ENCODE measurements around the gene TOGARAM2. TPM values are rescaled to one million over a fixed set of nuclear protein-coding genes. Genes with fewer than 3 reads are reported as not detected.

TOGARAM2 gene
- total and polyA plus RNA-seq, 10 donors = 3.0 to 19.9 (median 8.6) TPM

- TF ChIP-seq POLR2AphosphoS5 (IDR thresholded peaks at IDR 0.05) (no peak), POLR2A (IDR thresholded peaks at IDR 0.05) (no peak), CTCF (IDR thresholded peaks at IDR 0.05 in 8 of 11, conservative IDR thresholded peaks at IDR 0.05 in 3 of 11) (no peak)
- intact Hi-C loops (cut with DNase I; ENCODE audit: low total_unique reads) = no loop called here
Measured at GRCh38 chr2:29004755-29005154, 23.7 kb downstream of the TOGARAM2 start.

GRCh38 chr2:29005331-29005730, 24.2 kb downstream of the TOGARAM2 start:
- peaks cover 0 to 4% (median 0%) of the 10 kb centered on the region in 6 donors for H3K36me3 ChIP-seq

More at GRCh38 chr2:29004755-29005154, 23.7 kb downstream of the TOGARAM2 start:
- no peaks in the 10 kb centered on the region for H3K9me3 ChIP-seq
- 0 to 81% (median 8%) methylated on average over 1 of the region's 1 CpG for WGBS, 5 donors
- no peak for DNase-seq
- no peak overlapping the region for H3K27ac ChIP-seq
- peaks cover 0 to 3% (median 0%) of the 10 kb centered on the region in 7 donors for H3K27me3 ChIP-seq (replicated peaks in 1 of 7)
- peaks cover 0 to 4% (median 0%) of the 10 kb centered on the region in 6 donors for H3K36me3 ChIP-seq
- H3K4me3 ChIP-seq = no peak overlapping the region
- peaks cover 0 to 40% (median 16%) of the 10 kb centered on the region in 6 donors for H3K4me1 ChIP-seq

GRCh38 chr2:29006092-29006979, 25.2 kb downstream of the TOGARAM2 start:
- no peak overlapping the region for H3K27ac ChIP-seq
- intact Hi-C loops (cut with DNase I; ENCODE audit: low total_unique reads) = no loop called here
- H3K27me3 ChIP-seq (replicated peaks in 1 of 7) = peaks cover 0 to 18% (median 0%) of the 10 kb centered on the region in 7 donors
- DNase-seq = no peak
- TF ChIP-seq CTCF (IDR thresholded peaks at IDR 0.05 in 8 of 11, conservative IDR thresholded peaks at IDR 0.05 in 3 of 11) = no peak
- TF ChIP-seq POLR2A (IDR thresholded peaks at IDR 0.05) = no peak
- no peak for TF ChIP-seq POLR2AphosphoS5 (IDR thresholded peaks at IDR 0.05)
- H3K36me3 ChIP-seq = peaks cover 0 to 4% (median 0%) of the 10 kb centered on the region in 6 donors
- H3K9me3 ChIP-seq = no peaks in the 10 kb centered on the region
- H3K4me3 ChIP-seq = no peak overlapping the region
- 54 to 86% (median 64%) methylated on average over 12 of the region's 12 CpGs for whole genome bisulfite sequencing, 5 donors
- H3K4me1 ChIP-seq = peaks cover 12 to 40% (median 18%) of the 10 kb centered on the region in 6 donors

More at GRCh38 chr2:29005331-29005730, 24.2 kb downstream of the TOGARAM2 start:
- intact Hi-C loops (cut with DNase I; ENCODE audit: low total_unique reads) = no loop called here
- Histone ChIP-seq H3K4me3 (no peak overlapping the region), H3K9me3 (no peaks in the 10 kb centered on the region), H3K27ac (no peak overlapping the region), H3K4me1 (peaks cover 2 to 40% (median 14%) of the 10 kb centered on the region in 6 donors), H3K27me3 (replicated peaks in 1 of 7) (peaks cover 0 to 9% (median 0%) of the 10 kb centered on the region in 7 donors)
- DNase-seq = no peak
- TF ChIP-seq CTCF (IDR thresholded peaks at IDR 0.05 in 8 of 11, conservative IDR thresholded peaks at IDR 0.05 in 3 of 11) = no peak
- no peak for TF ChIP-seq POLR2AphosphoS5 (IDR thresholded peaks at IDR 0.05)
- no peak for TF ChIP-seq POLR2A (IDR thresholded peaks at IDR 0.05)
- 69 to 96% (median 76%) methylated on average over 7 of the region's 7 CpGs for WGBS, 5 donors

- no peak overlapping the region for H3K4me3 ChIP-seq
- H3K36me3 ChIP-seq = peaks cover 0 to 4% (median 0%) of the 10 kb centered on the region in 6 donors
- peaks cover 17 to 41% (median 24%) of the 10 kb centered on the region in 6 donors for H3K4me1 ChIP-seq
- peaks cover 0 to 24% (median 0%) of the 10 kb centered on the region in 7 donors for H3K27me3 ChIP-seq (replicated peaks in 1 of 7)
- 82 to 95% (median 86%) methylated on average over 2 of the region's 2 CpGs for WGBS, 5 donors
- DNase-seq = no peak
- H3K9me3 ChIP-seq = no peaks in the 10 kb centered on the region
- no peak for TF ChIP-seq POLR2A (IDR thresholded peaks at IDR 0.05)
- TF ChIP-seq CTCF (IDR thresholded peaks at IDR 0.05 in 8 of 11, conservative IDR thresholded peaks at IDR 0.05 in 3 of 11) = no peak
- no peak overlapping the region for H3K27ac ChIP-seq
- intact Hi-C loops (cut with DNase I; ENCODE audit: low total_unique reads) = no loop called here
Measured at GRCh38 chr2:29006980-29007301, 25.8 kb downstream of the TOGARAM2 start.
